ENCODE results near the gene LYG1.
"Not testable (repeated sequence)": the region's sequence is repeated elsewhere in the genome, so short reads cannot be mapped to it uniquely, and the experiment has no call there.

The LYG1 gene

GRCh38 chr2:99301097-99301496 is at the start of gene LYG1:
LYG1 (minus strand) TSS chr2:99301197; CDS start chr2:99295670, 5,527 bp downstream.
- DNase-seq (ENCODE audit: low read depth); H3K4me3 ChIP-seq (ENCODE audit: low read depth, low read length): not testable (repeated sequence)

GRCh38 chr2:99350194-99350593 is 49.2 kb upstream of the LYG1 start:
- TF ChIP-seq CTCF (IDR thresholded peaks at IDR 0.05; ENCODE audit: control insufficient read depth, extremely low read depth, insufficient read depth): no peak
- H3K4me3 ChIP-seq (ENCODE audit: low read depth, low read length): no peak overlapping the region
- DNase-seq (ENCODE audit: low read depth): no peak

GRCh38 chr2:99348173-99348572 is 47.2 kb upstream of the LYG1 start:
- DNase-seq (ENCODE audit: low read depth): no peak
- no peak for TF ChIP-seq CTCF (IDR thresholded peaks at IDR 0.05; ENCODE audit: control insufficient read depth, extremely low read depth, insufficient read depth)
- no peak overlapping the region for H3K4me3 ChIP-seq (ENCODE audit: low read depth, low read length)

DNA sequence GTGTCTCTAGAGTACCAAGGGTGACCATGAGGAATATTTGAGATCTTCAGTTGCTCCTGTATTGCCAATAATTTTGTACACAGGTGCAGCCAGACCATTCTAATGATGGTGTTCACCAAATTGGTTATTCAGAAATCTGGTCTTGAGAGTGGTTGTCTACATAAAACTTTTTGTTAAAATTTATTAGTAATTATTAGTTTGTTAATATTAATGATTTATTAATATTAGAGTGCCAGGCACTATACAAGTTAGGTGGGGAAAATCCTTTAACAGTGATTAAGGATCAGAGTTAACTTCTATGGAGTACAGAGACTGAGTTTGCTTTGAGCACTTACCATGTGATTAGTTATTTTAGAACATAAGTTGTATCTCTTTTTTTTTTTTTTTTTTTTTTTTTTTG is 45.2 kb upstream of the LYG1 start:
- no peak for TF ChIP-seq CTCF (IDR thresholded peaks at IDR 0.05; ENCODE audit: control insufficient read depth, extremely low read depth, insufficient read depth)
- DNase-seq (ENCODE audit: low read depth): no peak
- no peak overlapping the region for H3K4me3 ChIP-seq (ENCODE audit: low read depth, low read length)

DNA sequence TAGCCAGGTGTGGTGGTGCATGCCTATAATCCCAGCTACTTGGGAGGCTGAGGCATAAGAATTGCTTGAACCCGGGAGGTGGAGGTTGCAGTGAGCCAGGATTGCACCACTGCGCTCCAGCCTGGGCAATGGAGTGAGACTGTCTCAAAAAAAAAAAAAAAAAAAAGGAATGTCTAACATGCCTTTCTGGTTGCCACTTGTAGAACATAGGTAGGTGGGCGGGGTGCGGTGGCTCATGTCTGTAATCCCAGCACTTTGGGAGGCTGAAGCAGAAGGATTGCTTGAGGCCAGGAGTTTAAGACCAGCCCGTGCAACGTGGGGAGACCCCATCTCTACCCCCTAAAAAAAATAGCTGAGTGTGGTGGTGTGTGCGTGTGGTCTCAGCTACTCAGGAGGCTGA is 44.4 kb upstream of the LYG1 start:
- not testable (repeated sequence) for DNase-seq (ENCODE audit: low read depth); H3K4me3 ChIP-seq (ENCODE audit: low read depth, low read length)

DNA sequence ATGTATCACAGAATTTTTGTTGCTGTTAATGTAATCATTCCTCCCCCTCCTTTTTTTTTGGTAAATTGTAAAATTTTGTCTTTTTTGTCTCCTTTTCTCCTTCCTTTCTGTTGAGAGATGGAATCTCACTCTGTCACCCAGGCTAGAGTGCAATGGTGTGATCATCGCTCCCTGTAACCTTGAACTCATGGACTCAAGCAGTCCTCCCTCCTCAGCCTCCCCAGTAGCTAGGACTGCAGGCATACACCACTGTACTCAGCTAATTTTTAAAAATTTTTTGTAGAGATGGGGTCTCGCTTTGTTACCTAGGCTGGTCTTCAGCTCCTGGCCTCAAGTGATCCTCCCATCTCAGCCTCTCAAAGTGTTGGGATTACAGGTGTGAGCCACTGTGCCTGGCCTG is 41.5 kb upstream of the LYG1 start:
- TF ChIP-seq CTCF (IDR thresholded peaks at IDR 0.05; ENCODE audit: control insufficient read depth, extremely low read depth, insufficient read depth): no peak
- DNase-seq (ENCODE audit: low read depth): no peak
- H3K4me3 ChIP-seq (ENCODE audit: low read depth, low read length): no peak overlapping the region

GRCh38 chr2:99340669-99341236 is 39.8 kb upstream of the LYG1 start:
- DNase-seq (ENCODE audit: low read depth): no peak
- H3K4me3 ChIP-seq (ENCODE audit: low read depth, low read length): no peak overlapping the region
- no peak for TF ChIP-seq CTCF (IDR thresholded peaks at IDR 0.05; ENCODE audit: control insufficient read depth, extremely low read depth, insufficient read depth)

GRCh38 chr2:99338029-99338585 is 37.1 kb upstream of the LYG1 start:
- TF ChIP-seq CTCF (IDR thresholded peaks at IDR 0.05; ENCODE audit: control insufficient read depth, extremely low read depth, insufficient read depth): 0 out of 2 replicates have a peak, but pooled peaks have one; percentile 2
- peak; percentile 22 for DNase-seq (ENCODE audit: low read depth)
- H3K4me3 ChIP-seq (ENCODE audit: low read depth, low read length): peak overlapping the region; percentile 76
